Lower leg skin (tissue), 3 donors: Measurements from ENCODE around the gene SNX1.

Source experiments
- CTCF ChIP-seq, 3 donors: fragments of 450-650 bp; IDR thresholded peaks; one replicate each; pipeline ENCODE4 v1.5.1; 2016; ENCODE audit warnings: antibody characterized with exemption in 3 of 3, mild to moderate bottlenecking in 3 of 3, moderate library complexity in 2 of 3
- POLR2A ChIP-seq, 2 donors: fragments of 450-650 bp; IDR thresholded peaks; one replicate each; pipeline ENCODE4 v1.6.1; 2016 to 2017; ENCODE audit warnings: antibody characterized with exemption in 2 of 2, mild to moderate bottlenecking in 1 of 2, moderate library complexity in 1 of 2

- TF ChIP-seq CTCF (IDR thresholded peaks at IDR 0.05) (no peak), POLR2A (IDR thresholded peaks at IDR 0.05) (no peak)
These were observed 5.2 kb downstream of the SNX1 start for GRCh38 chr15:64100958-64101357.
